Muscle of leg (tissue), 11 donors: Measurements from ENCODE around the gene CTSA. TPM values are rescaled to one million over a fixed set of nuclear protein-coding genes. Genes with fewer than 3 reads are reported as not detected.

ENCODE experiments used
- DNase-seq: peaks from one replicate; pipeline ENCODE4 v3.0.0; 2013
- H3K27ac ChIP-seq: one replicate; pipeline ENCODE4 v1.5.1; 2013; ENCODE audit warnings: mild to moderate bottlenecking, low read length, control low read depth
- H3K27me3 ChIP-seq: one replicate; pipeline ENCODE4 v1.6.1; 2013; ENCODE audit warnings: low read length; ENCODE audit not compliant: control insufficient read depth, insufficient read depth
- H3K36me3 ChIP-seq: one replicate; pipeline ENCODE4 v1.6.1; 2013; ENCODE audit warnings: low read length; ENCODE audit not compliant: control insufficient read depth, insufficient read depth
- H3K4me1 ChIP-seq: one replicate; pipeline ENCODE4 v1.6.1; 2013; ENCODE audit warnings: low read length; ENCODE audit not compliant: control insufficient read depth, insufficient read depth
- H3K4me3 ChIP-seq: one replicate; pipeline ENCODE4 v1.5.1; 2013; ENCODE audit warnings: low read length, control low read depth
- H3K9me3 ChIP-seq: replicated peaks from 2 replicates; pipeline ENCODE4 v1.6.1; 2013; ENCODE audit warnings: low read depth, low read length; ENCODE audit not compliant: control insufficient read depth
- WGBS: methylation state at CpG from one replicate; pipeline ENCODE4 v1.1.5; 2013; ENCODE audit warnings: missing lambda C conversion rate; ENCODE audit not compliant: insufficient coverage; 5-methylcytosine and 5-hydroxymethylcytosine counted together
- polyA plus RNA-seq, 8 donors: library from polyadenylated mRNA; unstranded; fragments of 120-200 nt; gene quantifications; one replicate each; pipeline versions ENCODE4 v1.2.1 to v1.2.3, GENCODE V29; 2013; ENCODE audit warnings: inconsistent platforms in 1 of 8, low replicate concordance in 1 of 8; ENCODE audit not compliant: insufficient read length in 8 of 8, insufficient read depth in 1 of 8
- total RNA-seq: library from RNA; stranded (reverse); fragments of 120-200 nt; gene quantifications from one replicate; pipeline ENCODE4 v1.2.4, GENCODE V29; 2013

CTSA gene
- total and polyA plus RNA-seq, 9 donors, result 38.9 to 97.4 (median 66.5) TPM

DNA sequence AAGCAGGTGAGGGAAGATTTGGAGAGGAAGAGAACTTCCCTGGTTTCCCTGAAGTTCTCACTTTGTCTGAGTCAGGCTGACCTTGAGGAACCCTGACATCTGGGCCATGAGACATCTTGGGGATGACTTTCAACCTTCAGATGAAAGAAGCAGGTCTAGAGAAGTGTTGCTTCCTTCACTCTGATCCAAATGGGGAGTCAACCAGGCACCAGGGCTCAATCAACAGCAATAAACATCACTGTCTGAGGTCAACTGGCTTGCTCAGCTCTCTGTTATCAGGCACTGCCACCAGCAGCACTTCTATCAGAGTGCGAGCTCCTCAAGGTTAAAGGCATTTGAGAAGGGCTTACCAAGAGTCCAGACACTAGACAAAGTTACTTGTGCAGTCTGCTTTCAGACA is 40.2 kb upstream of the CTSA start:
- peaks cover 56% of the 10 kb centered on the region for H3K36me3 ChIP-seq
- no peak overlapping the region for H3K4me3 ChIP-seq
- WGBS, result no CpG with 5 or more reads among the region's 1 CpG
- DNase-seq, result no peak
- H3K27ac ChIP-seq, result no peak overlapping the region
- H3K27me3 ChIP-seq, result no peaks in the 10 kb centered on the region
- H3K4me1 ChIP-seq, result peaks cover 6% of the 10 kb centered on the region
- no peaks in the 10 kb centered on the region for H3K9me3 ChIP-seq

DNA sequence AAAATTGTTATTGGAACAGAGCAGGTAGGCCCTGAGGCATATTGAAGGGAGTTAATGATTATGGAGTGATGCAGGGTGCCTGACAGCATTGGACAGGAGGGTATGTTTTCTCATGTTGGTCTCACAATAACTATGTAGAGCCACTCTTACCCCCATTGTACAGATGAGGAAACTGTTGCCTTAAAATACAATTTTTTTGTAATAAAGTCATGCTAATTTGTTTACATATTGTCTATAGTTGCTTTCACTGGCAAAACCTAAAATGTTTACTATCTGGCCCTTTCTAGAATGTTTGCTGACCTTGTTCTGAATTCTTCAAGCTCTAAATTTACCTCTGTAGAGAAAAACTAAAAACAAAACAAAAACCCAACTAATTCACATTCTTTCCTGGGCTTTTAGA is 39.6 kb upstream of the CTSA start:
- Histone ChIP-seq H3K27me3 (no peaks in the 10 kb centered on the region), H3K4me1 (peaks cover 12% of the 10 kb centered on the region), H3K36me3 (peaks cover 50% of the 10 kb centered on the region), H3K9me3 (no peaks in the 10 kb centered on the region), H3K4me3 (no peak overlapping the region), H3K27ac (no peak overlapping the region)
- DNase-seq, result no peak

DNA sequence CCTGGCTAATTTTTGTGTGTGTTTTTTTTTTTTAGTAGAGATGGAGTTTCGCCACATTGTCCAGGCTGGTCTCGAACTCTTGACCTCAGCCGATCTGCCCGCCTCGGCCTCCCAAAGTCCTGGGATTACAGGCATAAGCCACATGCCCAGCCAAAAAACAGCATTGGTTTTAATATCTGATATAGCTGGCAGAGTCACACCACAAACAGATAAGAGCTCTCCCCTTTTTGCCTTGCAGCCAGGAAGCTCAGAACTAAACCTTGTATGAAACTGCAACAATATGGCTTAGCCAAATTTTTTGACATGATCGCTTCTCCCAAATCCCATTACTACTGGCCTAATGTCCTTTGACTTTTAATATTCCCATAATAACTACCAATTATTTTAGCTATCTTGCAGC is 38.8 kb upstream of the CTSA start:
- peaks cover 43% of the 10 kb centered on the region for H3K36me3 ChIP-seq
- H3K27me3 ChIP-seq, result no peaks in the 10 kb centered on the region
- H3K4me3 ChIP-seq, result no peak overlapping the region
- H3K4me1 ChIP-seq, result peaks cover 15% of the 10 kb centered on the region
- DNase-seq, result no peak
- no peak overlapping the region for H3K27ac ChIP-seq
- H3K9me3 ChIP-seq, result no peaks in the 10 kb centered on the region
- no CpG with 5 or more reads among the region's 6 CpGs for WGBS

DNA sequence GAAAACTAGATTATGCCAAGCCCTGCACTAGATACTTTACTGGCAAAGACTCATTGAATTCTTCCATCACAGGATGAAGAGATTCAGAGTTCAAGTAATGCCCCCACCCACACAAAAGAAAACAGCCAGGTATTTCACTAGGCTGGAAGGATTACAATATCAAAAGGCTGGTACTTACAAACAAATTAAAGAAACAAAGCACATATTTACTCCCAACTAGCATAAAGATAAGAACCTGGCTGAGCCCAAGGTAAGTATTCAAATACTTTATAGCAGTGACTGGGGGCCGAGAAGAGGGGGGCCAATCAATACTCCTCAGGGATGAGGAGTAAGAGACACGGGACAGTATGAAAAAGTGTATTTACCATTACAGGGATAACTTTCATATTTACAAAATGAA is 37.7 kb upstream of the CTSA start:
- Histone ChIP-seq H3K4me3 (no peak overlapping the region), H3K36me3 (peaks cover 36% of the 10 kb centered on the region), H3K27ac (no peak overlapping the region), H3K27me3 (no peaks in the 10 kb centered on the region), H3K9me3 (no peaks in the 10 kb centered on the region), H3K4me1 (peaks cover 23% of the 10 kb centered on the region)
- no CpG with 5 or more reads among the region's 2 CpGs for WGBS
- no peak for DNase-seq

DNA sequence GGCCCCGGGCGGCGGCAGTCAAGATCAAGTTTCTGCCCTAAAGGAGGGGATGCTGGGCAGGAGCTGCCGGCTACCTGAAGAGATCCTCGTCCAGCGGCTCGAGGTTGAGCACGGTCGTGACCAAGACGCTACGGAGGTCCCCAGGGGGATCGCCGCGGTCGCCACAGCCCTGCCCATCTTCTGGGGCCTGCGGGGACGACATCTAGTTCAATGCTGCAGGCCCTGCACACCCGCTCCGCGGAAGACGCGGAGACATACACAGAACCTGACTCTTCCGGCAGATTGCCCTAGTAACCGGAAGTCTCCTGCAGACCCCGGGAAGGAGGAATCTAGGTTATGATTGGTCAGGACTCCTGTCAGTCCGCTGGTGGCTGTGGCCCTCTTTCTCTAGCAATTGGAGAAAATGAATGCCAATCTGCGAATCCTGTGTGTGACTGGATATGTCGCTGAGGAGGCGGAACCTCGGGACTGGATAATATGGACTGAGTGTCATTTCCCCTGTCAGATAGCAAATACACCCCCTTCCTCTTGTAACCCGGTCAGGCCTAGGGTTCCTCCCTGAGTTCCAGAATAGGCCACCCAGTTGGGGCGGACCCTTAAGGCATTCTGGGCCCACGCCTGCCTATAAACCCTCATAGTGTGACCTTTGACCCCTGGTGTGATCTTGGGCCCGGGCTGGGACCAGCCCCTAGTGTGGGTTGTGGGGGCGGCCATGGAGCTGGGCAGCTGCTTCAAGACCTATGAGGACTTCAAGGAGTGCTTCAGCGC is 33.8 kb upstream of the CTSA start, which contains the start of the genes ACOT8 and ZSWIM3:
Gene ACOT8 (minus strand): TSS at position 279 of the 768 bp plus-strand sequence. CDS start 77 bp downstream, at position 202.
Gene ZSWIM3 (plus strand): TSS at position 501 of the 768 bp plus-strand sequence. CDS start 212 bp downstream, at position 713.
- peak within 1 kb of the TSS; percentile 84 for H3K27ac ChIP-seq
- H3K4me1 ChIP-seq, result peaks cover 23% of the 10 kb centered on the region
- H3K4me3 ChIP-seq, result peak within 1 kb of the TSS; percentile 87
- no peaks in the 10 kb centered on the region for H3K27me3 ChIP-seq
- WGBS, result under 1% methylated on average over 24 of the region's 36 CpGs
- peaks cover 17% of the 10 kb centered on the region for H3K36me3 ChIP-seq
- no peaks in the 10 kb centered on the region for H3K9me3 ChIP-seq
- peak; percentile 100 for DNase-seq

DNA sequence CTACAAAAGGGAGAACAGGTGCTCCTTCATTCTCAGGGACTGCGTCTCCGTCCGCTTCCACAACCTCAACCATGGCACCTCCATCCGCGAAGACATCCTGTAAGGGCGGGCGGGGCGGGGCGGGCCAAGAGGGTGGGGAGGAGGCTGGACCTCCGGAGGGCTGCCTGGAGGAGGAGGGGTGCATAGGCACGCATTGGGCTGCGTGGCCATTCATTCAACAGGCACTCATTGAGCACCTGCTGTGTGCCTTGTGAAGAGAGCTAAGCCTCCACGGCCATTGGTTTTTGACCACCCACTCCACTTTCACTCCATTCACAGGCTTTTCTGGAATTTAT is 33.3 kb upstream of the CTSA start:
- no peaks in the 10 kb centered on the region for H3K27me3 ChIP-seq
- peaks cover 23% of the 10 kb centered on the region for H3K4me1 ChIP-seq
- no peak for DNase-seq
- H3K4me3 ChIP-seq, result peak overlapping the region; percentile 87
- H3K36me3 ChIP-seq, result peaks cover 15% of the 10 kb centered on the region
- H3K9me3 ChIP-seq, result no peaks in the 10 kb centered on the region
- peak overlapping the region; percentile 84 for H3K27ac ChIP-seq
- WGBS, result 17% methylated on average over 1 of the region's 13 CpGs

DNA sequence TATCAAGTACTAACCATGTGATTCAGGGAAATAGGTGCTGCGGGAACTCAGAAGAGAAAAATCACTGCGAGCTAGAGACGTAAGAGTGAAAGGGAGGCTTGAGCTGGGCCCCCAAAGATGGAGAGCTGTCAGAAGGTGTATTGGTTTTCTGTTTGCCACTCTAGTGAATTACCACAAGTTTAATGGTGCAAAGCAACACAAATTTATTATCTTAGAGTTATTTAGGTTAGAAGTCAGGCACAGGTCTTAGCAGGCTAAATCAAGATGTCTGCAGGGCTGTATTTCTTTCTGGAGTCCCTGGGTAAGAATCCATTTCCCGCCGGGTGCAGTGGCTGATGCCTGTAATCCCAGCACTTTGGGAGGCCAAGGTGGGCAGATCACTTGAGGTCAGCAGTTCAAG is 31.2 kb upstream of the CTSA start:
- Histone ChIP-seq H3K36me3 (peaks cover 4% of the 10 kb centered on the region), H3K4me1 (peaks cover 23% of the 10 kb centered on the region), H3K9me3 (no peaks in the 10 kb centered on the region), H3K27me3 (no peaks in the 10 kb centered on the region), H3K27ac (no peak overlapping the region), H3K4me3 (no peak overlapping the region)
- WGBS, result 85% methylated on average over 5 of the region's 5 CpGs
- no peak for DNase-seq

DNA sequence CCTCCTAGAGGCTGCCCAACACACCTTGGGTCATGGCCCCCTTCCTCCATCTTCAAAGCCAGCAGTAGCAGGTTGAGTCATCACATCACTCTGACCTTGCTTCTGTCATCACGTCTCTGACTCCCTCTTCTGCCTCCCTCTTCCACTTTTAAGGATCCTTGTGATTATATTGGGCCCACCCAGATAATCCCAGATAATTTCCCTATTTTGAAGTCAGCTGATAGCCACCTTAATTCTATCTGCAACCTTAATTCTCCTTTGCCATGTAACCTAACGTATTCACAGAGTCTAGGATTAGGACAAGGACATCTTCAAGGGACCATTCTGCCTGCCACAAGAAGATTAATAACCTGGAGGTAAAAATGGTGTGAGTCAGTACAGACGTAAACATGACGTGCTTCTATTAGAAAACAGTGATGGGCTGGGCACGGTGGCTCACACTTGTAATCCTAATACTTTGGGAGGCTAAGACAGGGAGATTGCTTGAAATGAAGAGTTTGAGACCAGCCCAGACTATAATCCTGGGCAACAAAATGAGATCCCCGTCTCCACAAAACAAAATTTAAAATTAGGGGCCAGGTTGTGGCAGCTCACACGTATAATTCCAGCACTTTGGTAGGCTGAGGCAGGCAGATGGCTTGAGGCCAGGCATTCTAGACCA is 30.4 kb upstream of the CTSA start:
- Histone ChIP-seq H3K4me3 (no peak overlapping the region), H3K9me3 (no peaks in the 10 kb centered on the region), H3K4me1 (peaks cover 19% of the 10 kb centered on the region), H3K27ac (no peak overlapping the region), H3K27me3 (no peaks in the 10 kb centered on the region), H3K36me3 (no peaks in the 10 kb centered on the region)
- DNase-seq, result no peak
- 85% methylated on average over 6 of the region's 7 CpGs for WGBS

DNA sequence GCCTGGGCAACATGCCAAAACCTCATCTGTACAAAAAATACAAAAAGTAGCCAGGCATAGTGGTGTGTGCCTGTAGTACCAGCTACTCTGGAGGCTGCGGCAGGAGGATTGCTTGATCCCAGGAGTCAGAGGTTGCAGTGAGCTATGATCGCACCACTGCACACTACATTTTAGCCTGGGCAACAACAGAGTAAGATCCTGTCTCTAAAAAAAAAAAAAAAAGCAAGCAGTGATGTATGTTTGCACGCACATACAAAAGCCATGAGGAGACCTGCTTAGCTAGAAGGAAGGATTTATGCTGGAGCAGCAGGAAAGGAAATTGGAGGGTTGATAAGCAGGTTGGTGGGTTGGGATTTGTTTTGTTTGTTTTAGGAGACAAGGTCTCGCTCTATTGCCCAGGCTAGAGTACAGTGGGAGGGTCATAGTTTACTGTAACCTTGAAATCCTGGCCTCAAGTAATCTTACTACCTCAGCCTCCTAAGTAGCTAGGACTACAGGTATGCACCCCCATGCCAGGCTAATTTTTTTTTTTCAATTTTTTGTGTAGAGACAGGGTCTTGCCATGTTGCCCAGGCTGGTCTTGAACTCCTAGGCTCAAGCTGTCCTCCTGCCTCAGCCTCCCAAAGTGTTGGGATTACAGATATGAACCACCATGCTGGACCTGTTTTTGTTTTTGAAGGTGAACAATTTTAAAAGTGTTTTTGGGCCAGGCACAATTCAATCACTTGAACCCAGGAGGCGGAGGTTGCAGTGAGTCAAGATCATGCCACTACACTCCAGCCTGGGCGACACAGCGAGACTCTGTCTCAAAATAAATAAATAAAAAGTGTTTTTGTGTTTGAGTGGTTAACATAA is 29.7 kb upstream of the CTSA start:
- Histone ChIP-seq H3K4me1 (peaks cover 12% of the 10 kb centered on the region), H3K27me3 (no peaks in the 10 kb centered on the region), H3K4me3 (no peak overlapping the region), H3K36me3 (no peaks in the 10 kb centered on the region), H3K9me3 (no peaks in the 10 kb centered on the region), H3K27ac (no peak overlapping the region)
- WGBS, result 80% methylated on average over 1 of the region's 7 CpGs
- DNase-seq, result no peak
